ENCODE data around the gene VPS26B.

Gene VPS26B

DNA sequence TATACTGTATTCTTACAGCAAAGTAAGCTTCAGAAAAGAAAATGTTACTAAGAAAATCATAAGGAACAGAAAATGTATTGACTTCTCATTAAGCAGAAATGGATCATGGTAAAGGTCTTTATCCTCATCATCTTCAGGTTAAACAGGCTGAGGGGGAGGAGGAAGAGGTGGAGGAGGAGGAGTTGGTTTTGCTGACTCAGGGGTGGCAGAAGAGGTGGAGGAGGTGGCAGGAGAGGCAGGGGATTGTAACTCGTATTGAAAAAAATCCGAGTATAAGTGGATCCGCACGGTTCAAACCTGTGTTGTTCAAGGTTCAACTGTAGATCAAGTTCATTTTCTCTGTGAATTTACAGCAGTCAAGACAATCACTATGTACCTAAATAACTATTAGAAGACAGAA is 64.7 kb downstream of the VPS26B start:
- H3K36me3 ChIP-seq (ENCODE audit: control insufficient read depth in 2 of 2, insufficient read depth in 2 of 2, low read length in 2 of 2): no peaks in the 10 kb centered on the region
- H3K27ac ChIP-seq (ENCODE audit: low read depth in 2 of 2, low read length in 2 of 2): no peak overlapping the region
- H3K9me3 ChIP-seq (ENCODE audit: control insufficient read depth in 2 of 2, low read length in 2 of 2): no peaks in the 10 kb centered on the region
- H3K4me3 ChIP-seq (ENCODE audit: low read length in 2 of 2): no peak overlapping the region
- peaks cover 0 to 3% of the 10 kb centered on the region in 2 donors for H3K27me3 ChIP-seq (ENCODE audit: control insufficient read depth in 2 of 2, insufficient read depth in 2 of 2, low read length in 2 of 2)
- H3K9ac ChIP-seq (ENCODE audit: low read depth in 1 of 2, low read length in 2 of 2): no peak overlapping the region
- no peaks in the 10 kb centered on the region for H3K4me1 ChIP-seq (ENCODE audit: control insufficient read depth in 2 of 2, insufficient read depth in 2 of 2, low read length in 2 of 2)

DNA sequence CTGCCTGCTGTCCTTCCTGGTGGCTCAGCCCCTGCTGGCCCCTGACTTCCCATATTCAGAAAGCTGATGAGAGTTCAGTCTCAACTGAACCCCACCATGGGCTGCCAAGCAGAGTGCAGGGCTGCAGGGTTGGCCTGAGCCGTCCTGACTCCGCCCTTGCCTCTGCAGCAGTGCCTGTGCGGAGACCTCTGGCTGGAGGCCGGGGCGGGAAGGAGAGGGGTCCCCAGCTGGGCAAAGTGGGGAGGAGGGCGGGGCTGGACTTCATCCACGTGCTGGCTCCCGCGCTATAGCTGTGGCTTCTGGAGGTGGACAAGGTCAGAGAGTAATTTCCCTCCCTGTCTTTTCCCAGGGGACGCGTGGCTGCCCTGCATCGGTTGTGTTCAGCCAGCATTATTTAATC is 65.3 kb downstream of the VPS26B start:
- Histone ChIP-seq H3K9ac (ENCODE audit: low read depth in 1 of 2, low read length in 2 of 2) (no peak overlapping the region), H3K4me3 (ENCODE audit: low read length in 2 of 2) (no peak overlapping the region), H3K36me3 (ENCODE audit: control insufficient read depth in 2 of 2, insufficient read depth in 2 of 2, low read length in 2 of 2) (no peaks in the 10 kb centered on the region), H3K4me1 (ENCODE audit: control insufficient read depth in 2 of 2, insufficient read depth in 2 of 2, low read length in 2 of 2) (no peaks in the 10 kb centered on the region), H3K9me3 (ENCODE audit: control insufficient read depth in 2 of 2, low read length in 2 of 2) (no peaks in the 10 kb centered on the region), H3K27me3 (ENCODE audit: control insufficient read depth in 2 of 2, insufficient read depth in 2 of 2, low read length in 2 of 2) (peaks cover 0 to 3% of the 10 kb centered on the region in 2 donors), H3K27ac (ENCODE audit: low read depth in 2 of 2, low read length in 2 of 2) (no peak overlapping the region)

DNA sequence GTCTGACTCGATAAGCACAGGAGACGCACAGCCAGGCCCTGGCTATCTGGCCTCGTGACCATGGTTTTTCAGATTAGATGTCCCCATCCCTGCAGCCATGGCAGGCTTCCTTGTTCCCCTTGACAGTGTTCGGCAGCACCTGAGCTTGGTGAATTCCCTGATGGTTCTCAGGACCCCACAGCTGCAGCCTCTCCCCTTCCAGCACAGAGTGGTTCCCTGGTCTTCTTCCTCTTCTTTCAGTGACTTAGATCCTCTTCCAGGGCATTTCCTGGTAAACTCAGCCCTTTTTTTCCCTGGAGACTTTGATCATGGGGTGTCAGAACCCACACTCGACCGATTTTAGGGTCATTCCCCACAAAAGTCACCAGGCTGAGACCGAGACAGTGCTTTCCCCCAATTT is 66.2 kb downstream of the VPS26B start:
- Histone ChIP-seq H3K4me1 (ENCODE audit: control insufficient read depth in 2 of 2, insufficient read depth in 2 of 2, low read length in 2 of 2) (no peaks in the 10 kb centered on the region), H3K36me3 (ENCODE audit: control insufficient read depth in 2 of 2, insufficient read depth in 2 of 2, low read length in 2 of 2) (no peaks in the 10 kb centered on the region), H3K4me3 (ENCODE audit: low read length in 2 of 2) (no peak overlapping the region), H3K27me3 (ENCODE audit: control insufficient read depth in 2 of 2, insufficient read depth in 2 of 2, low read length in 2 of 2) (peaks cover 0 to 3% of the 10 kb centered on the region in 2 donors), H3K9ac (ENCODE audit: low read depth in 1 of 2, low read length in 2 of 2) (no peak overlapping the region), H3K27ac (ENCODE audit: low read depth in 2 of 2, low read length in 2 of 2) (no peak overlapping the region), H3K9me3 (ENCODE audit: control insufficient read depth in 2 of 2, low read length in 2 of 2) (no peaks in the 10 kb centered on the region)

DNA sequence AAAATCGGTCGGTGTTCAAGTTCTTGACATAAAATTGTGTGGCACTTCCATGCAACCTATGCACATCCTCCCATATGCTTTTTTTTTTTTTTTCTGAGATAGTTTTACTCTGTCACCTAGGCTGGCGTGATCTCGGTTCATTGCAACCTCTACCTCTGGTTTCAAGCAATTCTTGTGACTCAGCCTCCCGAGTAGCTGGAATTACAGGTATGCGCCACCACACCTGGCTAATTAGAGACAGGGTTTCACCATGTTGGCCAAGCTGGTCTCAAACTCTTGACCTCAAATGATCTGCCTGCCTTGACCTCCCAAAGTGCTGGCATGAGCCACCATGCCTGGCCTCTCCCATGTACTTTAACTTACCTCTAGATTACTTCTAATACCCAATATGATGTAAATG is 66.7 kb downstream of the VPS26B start:
- Histone ChIP-seq H3K27ac (ENCODE audit: low read depth in 2 of 2, low read length in 2 of 2) (no peak overlapping the region), H3K36me3 (ENCODE audit: control insufficient read depth in 2 of 2, insufficient read depth in 2 of 2, low read length in 2 of 2) (no peaks in the 10 kb centered on the region), H3K4me3 (ENCODE audit: low read length in 2 of 2) (no peak overlapping the region), H3K27me3 (ENCODE audit: control insufficient read depth in 2 of 2, insufficient read depth in 2 of 2, low read length in 2 of 2) (peaks cover 0 to 3% of the 10 kb centered on the region in 2 donors), H3K4me1 (ENCODE audit: control insufficient read depth in 2 of 2, insufficient read depth in 2 of 2, low read length in 2 of 2) (no peaks in the 10 kb centered on the region), H3K9me3 (ENCODE audit: control insufficient read depth in 2 of 2, low read length in 2 of 2) (no peaks in the 10 kb centered on the region), H3K9ac (ENCODE audit: low read depth in 1 of 2, low read length in 2 of 2) (no peak overlapping the region)

DNA sequence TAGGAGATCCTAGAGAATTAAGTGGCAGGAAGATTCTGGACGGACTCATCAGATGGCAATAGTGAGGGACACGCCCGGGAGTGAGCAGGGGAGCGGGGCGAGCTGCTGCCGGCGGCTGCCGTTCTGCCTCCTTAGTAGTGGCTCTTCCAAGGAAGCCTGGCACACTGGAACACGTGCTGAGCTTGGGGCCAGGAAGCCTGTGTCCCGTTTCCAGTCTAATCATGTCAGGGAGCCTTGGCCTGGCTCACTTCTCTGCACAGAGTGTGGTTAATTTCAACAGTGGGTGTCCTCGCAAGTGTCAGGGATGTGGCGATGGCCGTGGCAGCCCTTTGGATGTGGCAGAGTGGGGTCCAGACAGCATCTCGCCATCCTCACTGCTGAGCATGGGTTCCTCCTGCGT is 68.2 kb downstream of the VPS26B start:
- Histone ChIP-seq H3K9me3 (ENCODE audit: control insufficient read depth in 2 of 2, low read length in 2 of 2) (no peaks in the 10 kb centered on the region), H3K4me3 (ENCODE audit: low read length in 2 of 2) (no peak overlapping the region), H3K4me1 (ENCODE audit: control insufficient read depth in 2 of 2, insufficient read depth in 2 of 2, low read length in 2 of 2) (no peaks in the 10 kb centered on the region), H3K27ac (ENCODE audit: low read depth in 2 of 2, low read length in 2 of 2) (no peak overlapping the region), H3K36me3 (ENCODE audit: control insufficient read depth in 2 of 2, insufficient read depth in 2 of 2, low read length in 2 of 2) (no peaks in the 10 kb centered on the region), H3K27me3 (ENCODE audit: control insufficient read depth in 2 of 2, insufficient read depth in 2 of 2, low read length in 2 of 2) (peaks cover 0 to 3% of the 10 kb centered on the region in 2 donors), H3K9ac (ENCODE audit: low read depth in 1 of 2, low read length in 2 of 2) (no peak overlapping the region)

DNA sequence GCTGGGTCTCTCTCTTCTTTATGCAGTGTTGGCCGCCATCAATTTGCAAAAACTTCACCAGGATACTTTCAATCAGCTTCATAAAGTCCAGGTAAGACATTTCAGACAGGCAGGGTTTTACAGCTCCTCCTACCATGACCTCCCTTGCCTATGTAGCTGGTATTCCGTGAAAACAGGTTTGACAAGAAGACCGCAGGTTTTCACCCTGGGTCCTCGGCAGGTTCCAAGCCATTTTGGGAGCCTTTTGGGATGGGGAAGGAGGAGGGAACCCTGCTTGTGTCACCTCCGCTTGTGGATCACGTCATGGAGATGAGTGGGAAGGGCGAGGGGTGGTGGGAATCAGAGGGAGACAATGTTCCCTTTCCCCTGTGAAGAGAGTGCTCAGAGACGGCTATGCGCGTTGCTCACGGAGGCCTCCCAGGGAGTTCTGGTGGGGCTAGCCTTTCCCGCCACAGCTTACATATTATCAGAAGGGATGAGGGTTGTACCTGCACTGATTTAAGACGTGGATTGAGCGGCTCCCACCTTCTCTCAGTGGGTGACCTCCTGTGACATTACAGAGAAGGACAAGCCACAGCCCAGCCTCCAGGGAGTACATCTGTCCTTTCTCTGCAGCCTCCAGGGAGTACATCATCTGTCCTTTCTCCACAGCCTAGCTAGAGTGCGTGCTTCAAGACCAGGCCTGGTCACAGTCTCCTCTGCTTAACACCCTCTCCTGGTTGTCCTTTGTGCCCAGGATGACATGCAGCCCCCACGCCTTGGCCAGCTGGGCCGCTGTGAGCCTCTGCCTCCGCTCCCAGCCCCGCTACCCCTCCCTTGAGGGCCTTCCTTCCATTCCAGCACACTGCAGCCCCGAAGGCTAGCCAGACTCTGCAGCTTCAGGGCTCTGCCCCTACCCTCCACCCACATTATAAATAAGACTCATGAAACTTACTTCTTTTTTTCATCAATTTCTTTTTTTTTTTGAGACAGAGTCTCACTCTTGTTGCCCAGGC is 68.9 kb downstream of the VPS26B start:
- Histone ChIP-seq H3K4me3 (ENCODE audit: low read length in 2 of 2) (no peak overlapping the region), H3K36me3 (ENCODE audit: control insufficient read depth in 2 of 2, insufficient read depth in 2 of 2, low read length in 2 of 2) (no peaks in the 10 kb centered on the region), H3K27me3 (ENCODE audit: control insufficient read depth in 2 of 2, insufficient read depth in 2 of 2, low read length in 2 of 2) (peaks cover 0 to 3% of the 10 kb centered on the region in 2 donors), H3K4me1 (ENCODE audit: control insufficient read depth in 2 of 2, insufficient read depth in 2 of 2, low read length in 2 of 2) (no peaks in the 10 kb centered on the region), H3K9ac (ENCODE audit: low read depth in 1 of 2, low read length in 2 of 2) (no peak overlapping the region), H3K9me3 (ENCODE audit: control insufficient read depth in 2 of 2, low read length in 2 of 2) (no peaks in the 10 kb centered on the region), H3K27ac (ENCODE audit: low read depth in 2 of 2, low read length in 2 of 2) (no peak overlapping the region)

DNA sequence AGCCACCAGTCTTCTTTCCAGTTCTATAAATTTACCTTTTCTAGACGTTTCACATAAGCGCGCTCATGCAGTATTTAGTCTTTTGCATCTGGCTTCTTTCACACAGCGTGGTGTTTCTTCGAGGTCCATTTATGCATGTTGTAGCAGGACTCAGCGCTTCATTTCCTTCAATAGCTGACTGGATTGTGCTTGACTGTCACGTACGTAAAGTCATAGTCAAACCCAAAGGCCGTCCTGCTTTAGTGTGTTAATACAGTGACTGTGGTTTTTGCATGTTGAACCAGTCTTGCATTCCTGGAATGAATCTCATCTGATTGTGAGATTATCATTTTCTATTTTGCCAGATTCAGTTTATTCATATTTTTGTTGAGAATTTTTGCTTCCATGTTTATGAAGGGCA is 70.2 kb downstream of the VPS26B start:
- H3K9ac ChIP-seq (ENCODE audit: low read depth in 1 of 2, low read length in 2 of 2): no peak overlapping the region
- H3K4me3 ChIP-seq (ENCODE audit: low read length in 2 of 2): no peak overlapping the region
- H3K4me1 ChIP-seq (ENCODE audit: control insufficient read depth in 2 of 2, insufficient read depth in 2 of 2, low read length in 2 of 2): no peaks in the 10 kb centered on the region
- H3K27me3 ChIP-seq (ENCODE audit: control insufficient read depth in 2 of 2, insufficient read depth in 2 of 2, low read length in 2 of 2): peaks cover 0 to 3% of the 10 kb centered on the region in 2 donors
- no peaks in the 10 kb centered on the region for H3K9me3 ChIP-seq (ENCODE audit: control insufficient read depth in 2 of 2, low read length in 2 of 2)
- no peak overlapping the region for H3K27ac ChIP-seq (ENCODE audit: low read depth in 2 of 2, low read length in 2 of 2)
- no peaks in the 10 kb centered on the region for H3K36me3 ChIP-seq (ENCODE audit: control insufficient read depth in 2 of 2, insufficient read depth in 2 of 2, low read length in 2 of 2)
